ENCODE results near the gene MFNG.

Gene MFNG

DNA sequence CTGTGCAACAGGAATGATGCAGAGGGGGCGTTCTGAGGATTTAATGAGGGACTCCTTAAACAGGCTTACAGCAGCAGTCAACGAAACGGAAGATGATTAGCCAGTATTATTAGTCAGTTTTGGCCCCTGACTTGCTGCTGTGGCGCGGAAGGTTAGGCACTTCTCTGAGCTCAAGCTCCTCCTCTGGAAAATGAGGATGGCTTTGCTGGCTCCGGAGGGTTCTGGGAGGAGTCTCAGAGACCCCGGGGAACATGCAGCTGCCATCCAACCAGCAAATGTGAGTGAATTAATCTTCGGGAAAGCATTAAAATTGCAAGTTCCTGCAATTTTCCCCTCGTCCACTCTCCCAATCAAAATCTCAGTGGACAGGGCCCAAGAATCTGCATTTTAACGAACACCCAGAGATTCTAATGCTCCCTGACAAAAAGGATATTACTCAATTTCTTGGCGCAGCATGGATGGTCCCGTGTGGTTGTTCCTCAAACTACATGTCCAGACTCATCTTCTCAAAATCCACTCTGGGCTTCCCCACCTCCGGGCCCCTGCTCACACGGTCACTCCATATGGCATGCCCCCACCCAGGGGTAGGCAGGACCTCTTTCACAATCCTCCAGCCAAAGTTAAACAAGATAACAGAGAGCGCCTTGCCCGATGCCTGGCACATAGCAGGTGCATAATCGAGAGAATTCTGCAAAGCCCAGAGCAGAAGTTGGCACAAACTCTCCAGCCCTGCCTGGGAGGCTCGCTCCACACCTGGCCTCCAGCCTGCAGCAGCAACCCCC is 65.3 kb downstream of the MFNG start:
- DNase-seq: no peak

GRCh38 chr22:37419969-37420685 is 66.1 kb downstream of the MFNG start:
- DNase-seq: peak; percentile 41 to 59

- DNase-seq: peak in 1 of 2 experiments; percentile 29
These were observed 66.7 kb downstream of the MFNG start for GRCh38 chr22:37419370-37419968.
